ENCODE results near the gene NFIB. TPM values are rescaled to one million over a fixed set of nuclear protein-coding genes. Genes with fewer than 3 reads are reported as not detected.

Gene NFIB
- total RNA-seq, 1 experiment from 2014 or later = 12.5 TPM

DNA sequence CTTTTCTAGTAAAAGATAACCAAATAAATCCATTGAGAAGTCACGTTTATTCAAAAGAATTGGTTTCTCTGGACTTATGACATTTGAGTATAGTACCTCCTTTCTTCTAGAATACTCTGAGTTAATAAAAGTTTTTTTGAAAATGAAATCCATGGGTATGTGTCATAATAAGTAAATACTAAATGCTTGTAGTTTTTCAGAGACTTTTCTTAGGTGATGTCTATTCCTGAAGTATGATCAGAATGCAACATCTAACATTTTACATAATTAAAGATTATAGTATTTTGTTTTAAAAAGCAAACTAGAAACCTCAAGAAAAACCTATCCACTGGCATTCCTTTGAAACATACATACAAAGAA, 63.2 kb downstream of the NFIB start:
- Mint-ChIP-seq H3K27ac (no peak overlapping the region), H3K9me3 (peaks cover 6% of the 10 kb centered on the region), H3K27me3 (ENCODE audit: low read depth) (no peaks in the 10 kb centered on the region), H3K4me1 (peaks cover 46% of the 10 kb centered on the region), H3K36me3 (no peaks in the 10 kb centered on the region; the same call in 1 of the 2 replicates), H3K4me3 (no peak overlapping the region)
- DNase-seq (ENCODE audit: low spot score) (no peak), ATAC-seq (no peak)
- ChIA-PET POLR2A (no interaction called here), CTCF (interaction anchor here (1.2 kb wide), 1 partner anchor 192 kb away, joined by 3 read pairs; no protein-coding TSS in a partner anchor)
- TF ChIP-seq FOXJ3 (CRISPR knock-in tag; IDR thresholded peaks at IDR 0.05; ENCODE audit: borderline replicate concordance) = no peak
- TF ChIP-seq SMAD3 (CRISPR knock-in tag; IDR thresholded peaks at IDR 0.05; ENCODE audit: borderline replicate concordance) = no peak
- TF ChIP-seq JUN (CRISPR knock-in tag; IDR thresholded peaks at IDR 0.05) = no peak
- TF ChIP-seq, protein P1, sequence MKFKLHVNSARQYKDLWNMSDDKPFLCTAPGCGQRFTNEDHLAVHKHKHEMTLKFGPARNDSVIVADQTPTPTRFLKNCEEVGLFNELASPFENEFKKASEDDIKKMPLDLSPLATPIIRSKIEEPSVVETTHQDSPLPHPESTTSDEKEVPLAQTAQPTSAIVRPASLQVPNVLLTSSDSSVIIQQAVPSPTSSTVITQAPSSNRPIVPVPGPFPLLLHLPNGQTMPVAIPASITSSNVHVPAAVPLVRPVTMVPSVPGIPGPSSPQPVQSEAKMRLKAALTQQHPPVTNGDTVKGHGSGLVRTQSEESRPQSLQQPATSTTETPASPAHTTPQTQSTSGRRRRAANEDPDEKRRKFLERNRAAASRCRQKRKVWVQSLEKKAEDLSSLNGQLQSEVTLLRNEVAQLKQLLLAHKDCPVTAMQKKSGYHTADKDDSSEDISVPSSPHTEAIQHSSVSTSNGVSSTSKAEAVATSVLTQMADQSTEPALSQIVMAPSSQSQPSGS (CRISPR knock-in tag; IDR thresholded peaks at IDR 0.05; ENCODE audit: borderline replicate concordance, low read depth) = no peak
- TF ChIP-seq NR2C2 (CRISPR knock-in tag; IDR thresholded peaks at IDR 0.05) = no peak
- TF ChIP-seq, protein P2, sequence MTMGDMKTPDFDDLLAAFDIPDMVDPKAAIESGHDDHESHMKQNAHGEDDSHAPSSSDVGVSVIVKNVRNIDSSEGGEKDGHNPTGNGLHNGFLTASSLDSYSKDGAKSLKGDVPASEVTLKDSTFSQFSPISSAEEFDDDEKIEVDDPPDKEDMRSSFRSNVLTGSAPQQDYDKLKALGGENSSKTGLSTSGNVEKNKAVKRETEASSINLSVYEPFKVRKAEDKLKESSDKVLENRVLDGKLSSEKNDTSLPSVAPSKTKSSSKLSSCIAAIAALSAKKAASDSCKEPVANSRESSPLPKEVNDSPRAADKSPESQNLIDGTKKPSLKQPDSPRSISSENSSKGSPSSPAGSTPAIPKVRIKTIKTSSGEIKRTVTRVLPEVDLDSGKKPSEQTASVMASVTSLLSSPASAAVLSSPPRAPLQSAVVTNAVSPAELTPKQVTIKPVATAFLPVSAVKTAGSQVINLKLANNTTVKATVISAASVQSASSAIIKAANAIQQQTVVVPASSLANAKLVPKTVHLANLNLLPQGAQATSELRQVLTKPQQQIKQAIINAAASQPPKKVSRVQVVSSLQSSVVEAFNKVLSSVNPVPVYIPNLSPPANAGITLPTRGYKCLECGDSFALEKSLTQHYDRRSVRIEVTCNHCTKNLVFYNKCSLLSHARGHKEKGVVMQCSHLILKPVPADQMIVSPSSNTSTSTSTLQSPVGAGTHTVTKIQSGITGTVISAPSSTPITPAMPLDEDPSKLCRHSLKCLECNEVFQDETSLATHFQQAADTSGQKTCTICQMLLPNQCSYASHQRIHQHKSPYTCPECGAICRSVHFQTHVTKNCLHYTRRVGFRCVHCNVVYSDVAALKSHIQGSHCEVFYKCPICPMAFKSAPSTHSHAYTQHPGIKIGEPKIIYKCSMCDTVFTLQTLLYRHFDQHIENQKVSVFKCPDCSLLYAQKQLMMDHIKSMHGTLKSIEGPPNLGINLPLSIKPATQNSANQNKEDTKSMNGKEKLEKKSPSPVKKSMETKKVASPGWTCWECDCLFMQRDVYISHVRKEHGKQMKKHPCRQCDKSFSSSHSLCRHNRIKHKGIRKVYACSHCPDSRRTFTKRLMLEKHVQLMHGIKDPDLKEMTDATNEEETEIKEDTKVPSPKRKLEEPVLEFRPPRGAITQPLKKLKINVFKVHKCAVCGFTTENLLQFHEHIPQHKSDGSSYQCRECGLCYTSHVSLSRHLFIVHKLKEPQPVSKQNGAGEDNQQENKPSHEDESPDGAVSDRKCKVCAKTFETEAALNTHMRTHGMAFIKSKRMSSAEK (CRISPR knock-in tag; IDR thresholded peaks at IDR 0.05; ENCODE audit: borderline replicate concordance) = no peak
- TF ChIP-seq, protein P3, sequence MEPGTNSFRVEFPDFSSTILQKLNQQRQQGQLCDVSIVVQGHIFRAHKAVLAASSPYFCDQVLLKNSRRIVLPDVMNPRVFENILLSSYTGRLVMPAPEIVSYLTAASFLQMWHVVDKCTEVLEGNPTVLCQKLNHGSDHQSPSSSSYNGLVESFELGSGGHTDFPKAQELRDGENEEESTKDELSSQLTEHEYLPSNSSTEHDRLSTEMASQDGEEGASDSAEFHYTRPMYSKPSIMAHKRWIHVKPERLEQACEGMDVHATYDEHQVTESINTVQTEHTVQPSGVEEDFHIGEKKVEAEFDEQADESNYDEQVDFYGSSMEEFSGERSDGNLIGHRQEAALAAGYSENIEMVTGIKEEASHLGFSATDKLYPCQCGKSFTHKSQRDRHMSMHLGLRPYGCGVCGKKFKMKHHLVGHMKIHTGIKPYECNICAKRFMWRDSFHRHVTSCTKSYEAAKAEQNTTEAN (CRISPR knock-in tag; IDR thresholded peaks at IDR 0.05) = no peak
- TF ChIP-seq, protein P4, sequence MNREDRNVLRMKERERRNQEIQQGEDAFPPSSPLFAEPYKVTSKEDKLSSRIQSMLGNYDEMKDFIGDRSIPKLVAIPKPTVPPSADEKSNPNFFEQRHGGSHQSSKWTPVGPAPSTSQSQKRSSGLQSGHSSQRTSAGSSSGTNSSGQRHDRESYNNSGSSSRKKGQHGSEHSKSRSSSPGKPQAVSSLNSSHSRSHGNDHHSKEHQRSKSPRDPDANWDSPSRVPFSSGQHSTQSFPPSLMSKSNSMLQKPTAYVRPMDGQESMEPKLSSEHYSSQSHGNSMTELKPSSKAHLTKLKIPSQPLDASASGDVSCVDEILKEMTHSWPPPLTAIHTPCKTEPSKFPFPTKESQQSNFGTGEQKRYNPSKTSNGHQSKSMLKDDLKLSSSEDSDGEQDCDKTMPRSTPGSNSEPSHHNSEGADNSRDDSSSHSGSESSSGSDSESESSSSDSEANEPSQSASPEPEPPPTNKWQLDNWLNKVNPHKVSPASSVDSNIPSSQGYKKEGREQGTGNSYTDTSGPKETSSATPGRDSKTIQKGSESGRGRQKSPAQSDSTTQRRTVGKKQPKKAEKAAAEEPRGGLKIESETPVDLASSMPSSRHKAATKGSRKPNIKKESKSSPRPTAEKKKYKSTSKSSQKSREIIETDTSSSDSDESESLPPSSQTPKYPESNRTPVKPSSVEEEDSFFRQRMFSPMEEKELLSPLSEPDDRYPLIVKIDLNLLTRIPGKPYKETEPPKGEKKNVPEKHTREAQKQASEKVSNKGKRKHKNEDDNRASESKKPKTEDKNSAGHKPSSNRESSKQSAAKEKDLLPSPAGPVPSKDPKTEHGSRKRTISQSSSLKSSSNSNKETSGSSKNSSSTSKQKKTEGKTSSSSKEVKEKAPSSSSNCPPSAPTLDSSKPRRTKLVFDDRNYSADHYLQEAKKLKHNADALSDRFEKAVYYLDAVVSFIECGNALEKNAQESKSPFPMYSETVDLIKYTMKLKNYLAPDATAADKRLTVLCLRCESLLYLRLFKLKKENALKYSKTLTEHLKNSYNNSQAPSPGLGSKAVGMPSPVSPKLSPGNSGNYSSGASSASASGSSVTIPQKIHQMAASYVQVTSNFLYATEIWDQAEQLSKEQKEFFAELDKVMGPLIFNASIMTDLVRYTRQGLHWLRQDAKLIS (CRISPR knock-in tag; IDR thresholded peaks at IDR 0.05; ENCODE audit: borderline replicate concordance) = no peak
- TF ChIP-seq, protein P5, sequence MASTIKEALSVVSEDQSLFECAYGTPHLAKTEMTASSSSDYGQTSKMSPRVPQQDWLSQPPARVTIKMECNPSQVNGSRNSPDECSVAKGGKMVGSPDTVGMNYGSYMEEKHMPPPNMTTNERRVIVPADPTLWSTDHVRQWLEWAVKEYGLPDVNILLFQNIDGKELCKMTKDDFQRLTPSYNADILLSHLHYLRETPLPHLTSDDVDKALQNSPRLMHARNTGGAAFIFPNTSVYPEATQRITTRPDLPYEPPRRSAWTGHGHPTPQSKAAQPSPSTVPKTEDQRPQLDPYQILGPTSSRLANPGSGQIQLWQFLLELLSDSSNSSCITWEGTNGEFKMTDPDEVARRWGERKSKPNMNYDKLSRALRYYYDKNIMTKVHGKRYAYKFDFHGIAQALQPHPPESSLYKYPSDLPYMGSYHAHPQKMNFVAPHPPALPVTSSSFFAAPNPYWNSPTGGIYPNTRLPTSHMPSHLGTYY (CRISPR knock-in tag; IDR thresholded peaks at IDR 0.05) = no peak
- TF ChIP-seq, protein P6, sequence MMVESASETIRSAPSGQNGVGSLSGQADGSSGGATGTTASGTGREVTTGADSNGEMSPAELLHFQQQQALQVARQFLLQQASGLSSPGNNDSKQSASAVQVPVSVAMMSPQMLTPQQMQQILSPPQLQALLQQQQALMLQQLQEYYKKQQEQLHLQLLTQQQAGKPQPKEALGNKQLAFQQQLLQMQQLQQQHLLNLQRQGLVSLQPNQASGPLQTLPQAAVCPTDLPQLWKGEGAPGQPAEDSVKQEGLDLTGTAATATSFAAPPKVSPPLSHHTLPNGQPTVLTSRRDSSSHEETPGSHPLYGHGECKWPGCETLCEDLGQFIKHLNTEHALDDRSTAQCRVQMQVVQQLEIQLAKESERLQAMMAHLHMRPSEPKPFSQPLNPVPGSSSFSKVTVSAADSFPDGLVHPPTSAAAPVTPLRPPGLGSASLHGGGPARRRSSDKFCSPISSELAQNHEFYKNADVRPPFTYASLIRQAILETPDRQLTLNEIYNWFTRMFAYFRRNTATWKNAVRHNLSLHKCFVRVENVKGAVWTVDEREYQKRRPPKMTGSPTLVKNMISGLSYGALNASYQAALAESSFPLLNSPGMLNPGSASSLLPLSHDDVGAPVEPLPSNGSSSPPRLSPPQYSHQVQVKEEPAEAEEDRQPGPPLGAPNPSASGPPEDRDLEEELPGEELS (CRISPR knock-in tag; IDR thresholded peaks at IDR 0.05) = no peak
- no peak for TF ChIP-seq KAT7 (CRISPR knock-in tag; IDR thresholded peaks at IDR 0.05; ENCODE audit: borderline replicate concordance)
- no peak for TF ChIP-seq ZNF396 (CRISPR knock-in tag; IDR thresholded peaks at IDR 0.05; ENCODE audit: borderline replicate concordance)
